Hepatocyte (in vitro differentiated cells): ENCODE measurements around the gene ACCSL. TPM values are rescaled to one million over a fixed set of nuclear protein-coding genes. Genes with fewer than 3 reads are reported as not detected.

ENCODE experiments used
- DNase-seq: peaks from one replicate; pipeline ENCODE4 v3.0.0-alpha.2; 2016; ENCODE audit warnings: low spot score
- H2AFZ ChIP-seq: fragments of 200-600 bp; sonication (generic); 2 replicates; pipeline ENCODE4 v1.6.0; 2016; ENCODE audit warnings: antibody characterized with exemption, mild to moderate bottlenecking
- H3K27ac ChIP-seq: fragments of 200-600 bp; sonication (generic); 2 replicates; pipeline ENCODE4 v1.5.1; 2016; ENCODE audit warnings: mild to moderate bottlenecking
- H3K27me3 ChIP-seq: fragments of 200-600 bp; sonication (generic); 2 replicates; pipeline ENCODE4 v1.6.1; 2016
- H3K36me3 ChIP-seq: fragments of 200-600 bp; sonication (generic); replicated peaks from 2 replicates; pipeline ENCODE4 v1.5.1; 2016; ENCODE audit warnings: low read depth; ENCODE audit not compliant: insufficient read depth
- H3K4me1 ChIP-seq: fragments of 200-600 bp; sonication (generic); 2 replicates; pipeline ENCODE4 v1.5.1; 2016; ENCODE audit warnings: mild to moderate bottlenecking, moderate library complexity; ENCODE audit not compliant: insufficient read depth
- H3K4me2 ChIP-seq: fragments of 200-600 bp; sonication (generic); 2 replicates; pipeline ENCODE4 v1.6.0; 2016
- H3K4me3 ChIP-seq: fragments of 200-600 bp; sonication (generic); 2 replicates; pipeline ENCODE4 v1.5.1; 2016; ENCODE audit warnings: mild to moderate bottlenecking
- H3K79me2 ChIP-seq: fragments of 200-600 bp; sonication (generic); 2 replicates; pipeline ENCODE4 v1.6.0; 2017; ENCODE audit warnings: mild to moderate bottlenecking
- H3K9me2 ChIP-seq: fragments of 200-600 bp; sonication (generic); replicated peaks from 2 replicates; pipeline ENCODE4 v1.6.0; 2017; ENCODE audit warnings: mild to moderate bottlenecking; ENCODE audit not compliant: insufficient read depth
- H3K9me3 ChIP-seq: fragments of 200-600 bp; sonication (generic); 2 replicates; pipeline ENCODE4 v1.5.1; 2016; ENCODE audit warnings: low read depth, mild to moderate bottlenecking
- H4K20me1 ChIP-seq: fragments of 200-600 bp; sonication (generic); 2 replicates; pipeline ENCODE4 v1.6.0; 2016; ENCODE audit warnings: mild to moderate bottlenecking; ENCODE audit not compliant: insufficient read depth, poor library complexity, severe bottlenecking
- EZH2 ChIP-seq: fragments of 200-600 bp; sonication (generic); IDR thresholded peaks from 2 replicates; pipeline ENCODE4 v1.6.1; 2016; ENCODE audit warnings: antibody characterized with exemption, mild to moderate bottlenecking, borderline replicate concordance
- EZH2phosphoT487 ChIP-seq: fragments of 200-600 bp; sonication (generic); IDR thresholded peaks from one replicate; pipeline ENCODE4 v1.6.1; 2018; ENCODE audit warnings: antibody characterized with exemption, mild to moderate bottlenecking, low read depth, moderate library complexity; ENCODE audit not compliant: unreplicated experiment, severe bottlenecking
- WGBS: methylation state at CpG from one replicate; pipeline ENCODE4 v1.1.6; 2016; ENCODE audit warnings: low lambda C conversion rate; ENCODE audit errors: missing lambda C conversion rate; 5-methylcytosine and 5-hydroxymethylcytosine counted together
- polyA plus RNA-seq: library from polyadenylated mRNA; unstranded; fragments of >200 nt; fragmentation: Nextera tagmentation; extraction: Ambion mirVana; gene quantifications from 2 replicates; pipeline ENCODE4 v1.2.1, GENCODE V29; 2016
- total RNA-seq: library from RNA; depleted of rRNA; stranded (reverse); fragments of >200 nt; gene quantifications from 2 replicates; pipeline ENCODE4 v1.2.3, GENCODE V29; 2014
- TF ChIP-seq, protein P1 (sequence below): fragments of 200-600 bp; sonication (generic); IDR thresholded peaks from 2 replicates; pipeline ENCODE4 v1.5.1; 2016; ENCODE audit warnings: antibody characterized with exemption, mild to moderate bottlenecking; ENCODE audit not compliant: poor library complexity

Gene ACCSL
- total and polyA plus RNA-seq, 2 experiments from 2014 or later: not detected

DNA sequence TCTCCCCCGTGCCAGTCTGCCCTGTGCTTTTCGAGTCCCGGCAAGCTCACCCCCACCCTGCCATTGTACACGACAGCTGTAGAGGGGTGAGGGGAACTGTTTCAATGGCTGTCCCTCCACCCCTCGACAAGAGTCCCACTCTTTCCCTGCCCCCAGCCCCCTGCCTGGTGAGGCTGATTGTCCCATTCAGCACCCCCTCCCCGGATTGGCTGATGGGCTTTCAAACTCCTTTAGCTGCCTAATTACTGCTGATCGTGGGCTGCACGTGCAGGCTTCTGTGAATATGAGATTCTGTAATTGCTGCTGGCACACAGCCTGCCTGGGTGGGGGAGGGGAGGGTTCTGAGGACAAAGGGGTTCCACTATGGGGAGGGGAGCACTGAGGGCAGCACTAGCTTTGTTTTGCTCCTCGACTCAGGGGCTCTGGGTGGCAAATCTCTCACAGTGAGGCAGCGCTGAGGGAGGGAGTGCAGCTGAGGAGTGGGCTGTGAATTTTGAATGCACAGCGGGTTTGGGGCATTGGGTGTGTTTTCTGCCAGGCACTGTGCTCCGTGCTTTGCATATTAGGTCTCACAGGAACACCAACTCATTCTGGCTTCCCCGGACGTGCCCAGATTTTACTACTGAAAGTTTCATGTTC is 42.6 kb upstream of the ACCSL start:
- no peaks in the 10 kb centered on the region for H3K36me3 ChIP-seq
- H4K20me1 ChIP-seq: no peaks in the 10 kb centered on the region
- 55% methylated on average over 14 of the region's 14 CpGs for whole genome bisulfite sequencing
- no peaks in the 10 kb centered on the region for H3K9me2 ChIP-seq
- no peaks in the 10 kb centered on the region for H3K4me1 ChIP-seq
- H3K9me3 ChIP-seq: no peaks in the 10 kb centered on the region
- TF ChIP-seq, protein P1, sequence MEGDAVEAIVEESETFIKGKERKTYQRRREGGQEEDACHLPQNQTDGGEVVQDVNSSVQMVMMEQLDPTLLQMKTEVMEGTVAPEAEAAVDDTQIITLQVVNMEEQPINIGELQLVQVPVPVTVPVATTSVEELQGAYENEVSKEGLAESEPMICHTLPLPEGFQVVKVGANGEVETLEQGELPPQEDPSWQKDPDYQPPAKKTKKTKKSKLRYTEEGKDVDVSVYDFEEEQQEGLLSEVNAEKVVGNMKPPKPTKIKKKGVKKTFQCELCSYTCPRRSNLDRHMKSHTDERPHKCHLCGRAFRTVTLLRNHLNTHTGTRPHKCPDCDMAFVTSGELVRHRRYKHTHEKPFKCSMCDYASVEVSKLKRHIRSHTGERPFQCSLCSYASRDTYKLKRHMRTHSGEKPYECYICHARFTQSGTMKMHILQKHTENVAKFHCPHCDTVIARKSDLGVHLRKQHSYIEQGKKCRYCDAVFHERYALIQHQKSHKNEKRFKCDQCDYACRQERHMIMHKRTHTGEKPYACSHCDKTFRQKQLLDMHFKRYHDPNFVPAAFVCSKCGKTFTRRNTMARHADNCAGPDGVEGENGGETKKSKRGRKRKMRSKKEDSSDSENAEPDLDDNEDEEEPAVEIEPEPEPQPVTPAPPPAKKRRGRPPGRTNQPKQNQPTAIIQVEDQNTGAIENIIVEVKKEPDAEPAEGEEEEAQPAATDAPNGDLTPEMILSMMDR: no peak
- TF ChIP-seq EZH2phosphoT487 (no peak), EZH2 (no peak)
- H3K27me3 ChIP-seq: no peaks in the 10 kb centered on the region
- no peak overlapping the region for H3K4me3 ChIP-seq
- H3K79me2 ChIP-seq: no peaks in the 10 kb centered on the region
- no peak overlapping the region for H2AFZ ChIP-seq
- H3K4me2 ChIP-seq: no peak overlapping the region
- no peak overlapping the region for H3K27ac ChIP-seq
- DNase-seq: no peak

DNA sequence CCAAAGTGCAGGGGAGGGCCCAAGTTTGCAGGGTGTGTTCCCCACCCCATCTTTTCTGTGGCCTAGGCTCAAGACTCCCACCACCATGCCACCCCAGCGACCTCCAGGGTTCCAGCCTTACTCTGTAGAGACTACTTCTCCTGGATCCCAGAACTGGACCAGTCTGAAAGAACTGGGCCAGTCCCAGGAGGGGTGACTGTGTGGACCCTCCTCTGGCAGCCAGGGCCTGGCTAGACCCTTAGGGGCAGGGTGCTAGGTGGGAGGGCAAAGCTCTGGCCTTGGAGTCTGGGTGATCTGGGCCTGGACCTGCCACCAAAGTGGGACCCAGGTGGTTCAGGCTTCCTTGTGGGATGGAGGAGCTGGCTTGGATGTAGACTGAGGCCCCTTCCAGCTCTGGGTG is 41.8 kb upstream of the ACCSL start:
- 94% methylated on average over 1 of the region's 1 CpG for WGBS
- H3K9me3 ChIP-seq: no peaks in the 10 kb centered on the region
- no peak for DNase-seq

DNA sequence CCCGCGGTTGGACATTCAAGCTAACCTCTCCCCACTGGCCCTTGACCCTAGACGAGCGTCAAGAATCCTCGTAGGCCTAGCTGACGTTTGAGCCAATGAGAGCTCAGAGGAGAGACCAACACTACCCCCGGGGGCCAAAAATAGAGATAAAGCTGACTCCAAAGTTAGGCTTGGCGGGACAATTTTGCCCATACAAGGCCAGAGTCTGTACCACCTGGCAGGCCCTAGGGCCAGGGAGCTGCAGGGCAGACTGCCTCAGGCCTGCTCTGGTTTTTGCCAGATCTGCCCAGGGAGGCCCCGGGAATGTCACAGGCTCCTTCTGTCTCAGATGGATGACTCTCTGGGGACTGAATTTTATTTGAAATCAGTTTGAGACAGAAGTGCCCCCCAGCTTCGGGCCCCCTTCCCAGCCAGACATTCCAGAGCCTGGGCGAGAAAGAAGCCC is 40.8 kb upstream of the ACCSL start:
- no peaks in the 10 kb centered on the region for H3K27me3 ChIP-seq
- no peaks in the 10 kb centered on the region for H3K9me2 ChIP-seq
- no peaks in the 10 kb centered on the region for H3K79me2 ChIP-seq
- DNase-seq: no peak
- H2AFZ ChIP-seq: no peak overlapping the region
- TF ChIP-seq EZH2phosphoT487: no peak
- TF ChIP-seq, protein P1: no peak
- no peak for TF ChIP-seq EZH2
- H3K4me3 ChIP-seq: no peak overlapping the region
- no peak overlapping the region for H3K27ac ChIP-seq
- H3K4me1 ChIP-seq: no peaks in the 10 kb centered on the region
- no peaks in the 10 kb centered on the region for H4K20me1 ChIP-seq
- no peaks in the 10 kb centered on the region for H3K9me3 ChIP-seq
- H3K36me3 ChIP-seq: no peaks in the 10 kb centered on the region
- no peak overlapping the region for H3K4me2 ChIP-seq
- WGBS: 81% methylated on average over 11 of the region's 11 CpGs

More for the DNA sequence above, 41.8 kb upstream of the ACCSL start:
- Histone ChIP-seq H3K27ac (no peak overlapping the region), H3K4me3 (no peak overlapping the region), H4K20me1 (no peaks in the 10 kb centered on the region), H3K9me2 (no peaks in the 10 kb centered on the region), H3K27me3 (no peaks in the 10 kb centered on the region), H3K4me2 (no peak overlapping the region), H3K4me1 (no peaks in the 10 kb centered on the region), H3K36me3 (no peaks in the 10 kb centered on the region), H3K79me2 (no peaks in the 10 kb centered on the region), H2AFZ (no peak overlapping the region)
- TF ChIP-seq, protein P1: no peak
- no peak for TF ChIP-seq EZH2phosphoT487
- TF ChIP-seq EZH2: no peak
